ENCODE data around the gene MAGEA2B.
"Not testable (repeated sequence)": the region's sequence is repeated elsewhere in the genome, so short reads cannot be mapped to it uniquely, and the experiment has no call there.

- TF ChIP-seq POLR2A (IDR thresholded peaks at IDR 0.05; ENCODE audit: low read length); GATA1 (IDR thresholded peaks at IDR 0.05; ENCODE audit: low read depth, low read length): not testable (repeated sequence)
Observed at GRCh38 chrX:152766562-152766961, 52.1 kb downstream of the MAGEA2B start.
